ENCODE measurements around the gene STIM2. TPM values are rescaled to one million over a fixed set of nuclear protein-coding genes. Genes with fewer than 3 reads are reported as not detected.

Gene STIM2
- total RNA-seq, 4 donors from 2014 or later: 3.4 to 13.4 (median 8.2) TPM

DNA sequence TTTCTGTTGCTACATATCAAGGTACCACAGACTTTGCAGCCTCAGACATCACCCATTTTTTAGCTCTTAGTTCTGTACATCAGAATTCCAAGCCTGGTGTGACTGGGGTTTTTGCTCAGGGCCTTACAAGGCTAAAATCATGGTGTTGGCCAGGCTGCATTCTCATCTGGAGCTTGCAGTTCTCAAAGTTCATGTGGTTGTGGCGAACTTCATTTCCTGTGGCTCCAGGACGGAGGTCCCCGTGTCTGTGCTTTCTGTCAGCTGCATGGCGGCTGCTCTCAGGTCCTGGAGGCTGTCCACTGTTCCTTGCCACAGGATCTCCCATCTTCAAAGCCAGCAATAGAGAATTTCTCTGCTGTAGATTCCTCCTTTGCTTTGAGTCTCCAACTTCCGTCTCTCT lies 157.4 kb downstream of the STIM2 start:
- DNase-seq: no peak
- Histone ChIP-seq H3K36me3 (peaks cover 0 to 51% (median 4%) of the 10 kb centered on the region in 3 donors), H3K27ac (no peak overlapping the region), H3K4me1 (no peaks in the 10 kb centered on the region), H3K4me3 (no peak overlapping the region), H3K9me3 (no peaks in the 10 kb centered on the region), H3K27me3 (no peaks in the 10 kb centered on the region)
- WGBS, 2 donors: 88 to 91% methylated on average over 5 of the region's 5 CpGs
- TF ChIP-seq, protein P1, sequence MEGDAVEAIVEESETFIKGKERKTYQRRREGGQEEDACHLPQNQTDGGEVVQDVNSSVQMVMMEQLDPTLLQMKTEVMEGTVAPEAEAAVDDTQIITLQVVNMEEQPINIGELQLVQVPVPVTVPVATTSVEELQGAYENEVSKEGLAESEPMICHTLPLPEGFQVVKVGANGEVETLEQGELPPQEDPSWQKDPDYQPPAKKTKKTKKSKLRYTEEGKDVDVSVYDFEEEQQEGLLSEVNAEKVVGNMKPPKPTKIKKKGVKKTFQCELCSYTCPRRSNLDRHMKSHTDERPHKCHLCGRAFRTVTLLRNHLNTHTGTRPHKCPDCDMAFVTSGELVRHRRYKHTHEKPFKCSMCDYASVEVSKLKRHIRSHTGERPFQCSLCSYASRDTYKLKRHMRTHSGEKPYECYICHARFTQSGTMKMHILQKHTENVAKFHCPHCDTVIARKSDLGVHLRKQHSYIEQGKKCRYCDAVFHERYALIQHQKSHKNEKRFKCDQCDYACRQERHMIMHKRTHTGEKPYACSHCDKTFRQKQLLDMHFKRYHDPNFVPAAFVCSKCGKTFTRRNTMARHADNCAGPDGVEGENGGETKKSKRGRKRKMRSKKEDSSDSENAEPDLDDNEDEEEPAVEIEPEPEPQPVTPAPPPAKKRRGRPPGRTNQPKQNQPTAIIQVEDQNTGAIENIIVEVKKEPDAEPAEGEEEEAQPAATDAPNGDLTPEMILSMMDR (IDR thresholded peaks at IDR 0.05): no peak
- no peak for TF ChIP-seq POLR2A (IDR thresholded peaks at IDR 0.05)
- intact Hi-C loops (cut with DNase I): no loop called here

- TF ChIP-seq, protein P1 (IDR thresholded peaks at IDR 0.05): no peak
- TF ChIP-seq POLR2A (IDR thresholded peaks at IDR 0.05): no peak
- H3K9me3 ChIP-seq: no peaks in the 10 kb centered on the region
- peaks cover 0 to 55% (median 10%) of the 10 kb centered on the region in 3 donors for H3K36me3 ChIP-seq
- no peak overlapping the region for H3K27ac ChIP-seq
- no peak for DNase-seq
- 97 to 100% methylated on average over 1 of the region's 1 CpG for WGBS, 2 donors
- intact Hi-C loops (cut with DNase I): no loop called here
- H3K27me3 ChIP-seq: no peaks in the 10 kb centered on the region
- H3K4me3 ChIP-seq: no peak overlapping the region
- no peaks in the 10 kb centered on the region for H3K4me1 ChIP-seq
Measured at GRCh38 chr4:27018910-27019309, 158.3 kb downstream of the STIM2 start.

- no peak overlapping the region for H3K27ac ChIP-seq
- no peaks in the 10 kb centered on the region for H3K9me3 ChIP-seq
- H3K36me3 ChIP-seq: peaks cover 0 to 55% (median 10%) of the 10 kb centered on the region in 3 donors
- WGBS, 2 donors: 91 to 93% methylated on average over 1 of the region's 1 CpG
- DNase-seq: no peak
- H3K4me3 ChIP-seq: no peak overlapping the region
- intact Hi-C loops (cut with DNase I): no loop called here
- H3K27me3 ChIP-seq: no peaks in the 10 kb centered on the region
- H3K4me1 ChIP-seq: no peaks in the 10 kb centered on the region
- no peak for TF ChIP-seq POLR2A (IDR thresholded peaks at IDR 0.05)
- TF ChIP-seq, protein P1 (IDR thresholded peaks at IDR 0.05): no peak
Measured at GRCh38 chr4:27019766-27020165, 159.1 kb downstream of the STIM2 start.

GRCh38 chr4:27020203-27020602 lies 159.6 kb downstream of the STIM2 start:
- intact Hi-C loops (cut with DNase I): no loop called here
- no peak for TF ChIP-seq POLR2A (IDR thresholded peaks at IDR 0.05)
- TF ChIP-seq, protein P1 (IDR thresholded peaks at IDR 0.05): no peak
- no peak overlapping the region for H3K27ac ChIP-seq
- no peaks in the 10 kb centered on the region for H3K9me3 ChIP-seq
- no peak for DNase-seq
- no peaks in the 10 kb centered on the region for H3K4me1 ChIP-seq
- peaks cover 0 to 55% (median 10%) of the 10 kb centered on the region in 3 donors for H3K36me3 ChIP-seq
- no peaks in the 10 kb centered on the region for H3K27me3 ChIP-seq
- WGBS, 2 donors: 96 to 97% methylated on average over 4 of the region's 4 CpGs
- H3K4me3 ChIP-seq: no peak overlapping the region

DNA sequence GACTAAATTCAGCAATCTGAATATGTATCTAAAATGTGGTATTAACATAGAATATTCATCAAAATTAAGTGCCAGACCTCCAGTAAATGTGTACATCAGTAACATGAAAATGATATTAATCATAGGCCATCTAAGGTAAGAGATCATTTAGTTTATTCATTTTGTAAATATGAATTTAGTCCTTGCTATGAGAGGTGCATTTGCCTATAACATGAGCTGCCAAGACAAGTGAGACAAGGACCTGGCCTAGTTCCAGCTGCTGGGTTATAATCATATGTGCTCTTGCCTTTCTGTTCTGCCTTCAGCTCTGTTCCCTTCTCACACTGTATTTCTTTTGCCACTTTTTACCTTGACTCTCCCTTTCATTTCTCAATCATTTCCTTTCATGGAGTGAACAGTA lies 160.0 kb downstream of the STIM2 start:
- TF ChIP-seq, protein P1 (IDR thresholded peaks at IDR 0.05): no peak
- no peak for TF ChIP-seq POLR2A (IDR thresholded peaks at IDR 0.05)
- intact Hi-C loops (cut with DNase I): no loop called here
- DNase-seq: no peak
- Histone ChIP-seq H3K9me3 (no peaks in the 10 kb centered on the region), H3K4me3 (no peak overlapping the region), H3K27me3 (no peaks in the 10 kb centered on the region), H3K36me3 (peaks cover 0 to 55% (median 10%) of the 10 kb centered on the region in 3 donors), H3K4me1 (no peaks in the 10 kb centered on the region), H3K27ac (no peak overlapping the region)

Measured in esophagus squamous epithelium (tissue), 5 donors.